Endodermal cell (in vitro differentiated cells): ENCODE data around the gene ZNF445. TPM values are rescaled to one million over a fixed set of nuclear protein-coding genes. Genes with fewer than 3 reads are reported as not detected.

ENCODE experiments used
- DNase-seq: peaks from one replicate; pipeline ENCODE4 v3.0.0-alpha.2; 2017
- H3K27ac ChIP-seq: 2 replicates; pipeline ENCODE4 v1.5.1; 2013; ENCODE audit warnings: mild to moderate bottlenecking, low read depth, low read length, moderate library complexity
- H3K27me3 ChIP-seq: 2 replicates; pipeline ENCODE4 v1.6.1; 2013; ENCODE audit warnings: mild to moderate bottlenecking, low read length, moderate library complexity; ENCODE audit not compliant: insufficient read depth, control insufficient read depth, poor library complexity, severe bottlenecking
- H3K36me3 ChIP-seq: 2 replicates; pipeline ENCODE4 v1.7.0; 2013; ENCODE audit warnings: mild to moderate bottlenecking, low read length, moderate library complexity; ENCODE audit not compliant: control insufficient read depth, insufficient read depth
- H3K4me1 ChIP-seq: one replicate; pipeline ENCODE4 v1.7.0; 2013; ENCODE audit warnings: low read length; ENCODE audit not compliant: control insufficient read depth, insufficient read depth
- H3K4me3 ChIP-seq: 2 replicates; pipeline ENCODE4 v1.5.1; 2013; ENCODE audit warnings: mild to moderate bottlenecking, low read length, moderate library complexity
- H3K9ac ChIP-seq: 2 replicates; pipeline ENCODE4 v1.6.1; 2013; ENCODE audit warnings: mild to moderate bottlenecking, low read length, moderate library complexity; ENCODE audit not compliant: poor library complexity, severe bottlenecking; ENCODE audit errors: extremely low read depth
- H3K9me3 ChIP-seq: 2 replicates; pipeline ENCODE4 v1.6.1; 2013; ENCODE audit warnings: mild to moderate bottlenecking, low read length, moderate library complexity; ENCODE audit not compliant: control insufficient read depth
- H3K27ac Mint-ChIP-seq: 2 replicates; pipeline ENCODE4 v1.8.0; 2020; ENCODE audit warnings: mixed read lengths
- H3K27me3 Mint-ChIP-seq: 2 replicates; pipeline ENCODE4 v1.8.0; 2021; ENCODE audit warnings: mild to moderate bottlenecking, mixed read lengths; ENCODE audit not compliant: insufficient read depth
- H3K36me3 Mint-ChIP-seq: 2 replicates; pipeline ENCODE4 v1.8.0; 2020; ENCODE audit warnings: low read depth, mixed read lengths
- H3K4me1 Mint-ChIP-seq: 2 replicates; pipeline ENCODE4 v1.8.0; 2020; ENCODE audit warnings: mixed read lengths
- H3K4me3 Mint-ChIP-seq: 2 replicates; pipeline ENCODE4 v1.8.0; 2020; ENCODE audit warnings: mild to moderate bottlenecking, moderate library complexity, mixed read lengths
- H3K9me3 Mint-ChIP-seq: 2 replicates; pipeline ENCODE4 v1.8.0; 2020; ENCODE audit warnings: mild to moderate bottlenecking, mixed read lengths
- WGBS, 2 experiments: methylation state at CpG; one replicate each; pipeline versions ENCODE4 v1.1.5 to v1.1.7; 2013; ENCODE audit warnings: missing lambda C conversion rate in 2 of 2, mixed read lengths in 1 of 2; ENCODE audit not compliant: insufficient coverage in 1 of 2, insufficient read length in 1 of 2; 5-methylcytosine and 5-hydroxymethylcytosine counted together
- total RNA-seq, 2 donors: library from RNA; stranded (reverse); fragmentation: NEBNext Ultra II Directional in 1 of 2; extraction: Animal tissue kit (Norgen Biotek cat#: 25700) in 1 of 2; gene quantifications; 2 replicates in 1 of 2; 3 replicates in 1 of 2; pipeline ENCODE4 v1.2.1, GENCODE V29; 2021
- TF ChIP-seq, protein P1 (sequence below): fragments of 200-600 bp; sonication (generic); conservative IDR thresholded peaks from 2 replicates; pipeline ENCODE4 v1.5.0; 2021; ENCODE audit warnings: antibody characterized with exemption, mild to moderate bottlenecking

The ZNF445 gene
- total RNA-seq, 2 donors from 2014 or later, result 35.4 to 56.9 TPM

DNA sequence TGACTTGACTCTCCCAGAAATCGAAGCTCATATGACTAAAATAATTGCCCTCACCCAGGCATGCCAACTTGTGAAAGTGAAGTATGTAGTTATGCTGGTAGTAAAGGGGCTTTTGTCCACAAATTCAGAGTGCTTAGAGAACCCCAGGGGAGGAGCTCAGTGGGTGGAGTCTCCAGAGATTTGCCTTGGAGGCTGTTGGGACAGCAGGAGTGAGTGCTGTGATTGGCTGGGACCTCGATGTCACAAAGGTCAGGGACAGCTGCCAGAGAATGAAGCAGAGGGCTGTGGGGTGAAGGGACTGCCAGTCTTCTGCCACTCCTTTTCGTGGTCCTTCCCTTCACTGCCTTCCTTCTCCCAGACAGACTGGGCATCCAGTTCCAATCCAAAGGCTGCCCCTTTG lies 49.8 kb downstream of the ZNF445 start:
- no peak overlapping the region for H3K9ac ChIP-seq
- no peaks in the 10 kb centered on the region for H3K36me3 ChIP-seq
- no peak overlapping the region for H3K4me3 ChIP-seq
- TF ChIP-seq, protein P1, sequence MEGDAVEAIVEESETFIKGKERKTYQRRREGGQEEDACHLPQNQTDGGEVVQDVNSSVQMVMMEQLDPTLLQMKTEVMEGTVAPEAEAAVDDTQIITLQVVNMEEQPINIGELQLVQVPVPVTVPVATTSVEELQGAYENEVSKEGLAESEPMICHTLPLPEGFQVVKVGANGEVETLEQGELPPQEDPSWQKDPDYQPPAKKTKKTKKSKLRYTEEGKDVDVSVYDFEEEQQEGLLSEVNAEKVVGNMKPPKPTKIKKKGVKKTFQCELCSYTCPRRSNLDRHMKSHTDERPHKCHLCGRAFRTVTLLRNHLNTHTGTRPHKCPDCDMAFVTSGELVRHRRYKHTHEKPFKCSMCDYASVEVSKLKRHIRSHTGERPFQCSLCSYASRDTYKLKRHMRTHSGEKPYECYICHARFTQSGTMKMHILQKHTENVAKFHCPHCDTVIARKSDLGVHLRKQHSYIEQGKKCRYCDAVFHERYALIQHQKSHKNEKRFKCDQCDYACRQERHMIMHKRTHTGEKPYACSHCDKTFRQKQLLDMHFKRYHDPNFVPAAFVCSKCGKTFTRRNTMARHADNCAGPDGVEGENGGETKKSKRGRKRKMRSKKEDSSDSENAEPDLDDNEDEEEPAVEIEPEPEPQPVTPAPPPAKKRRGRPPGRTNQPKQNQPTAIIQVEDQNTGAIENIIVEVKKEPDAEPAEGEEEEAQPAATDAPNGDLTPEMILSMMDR, result no peak
- no peaks in the 10 kb centered on the region for H3K9me3 ChIP-seq
- no peaks in the 10 kb centered on the region for H3K4me1 ChIP-seq
- Mint-ChIP-seq H3K27ac (no peak overlapping the region), H3K9me3 (no peaks in the 10 kb centered on the region), H3K4me3 (no peak overlapping the region), H3K36me3 (no peaks in the 10 kb centered on the region), H3K27me3 (no peaks in the 10 kb centered on the region), H3K4me1 (peaks cover under 1% of the 10 kb centered on the region)
- H3K27me3 ChIP-seq, result no peaks in the 10 kb centered on the region
- 86 to 100% methylated on average over 2 to 3 of the region's 3 CpGs for WGBS, 2 experiments
- DNase-seq, result peak; percentile 61
- H3K27ac ChIP-seq, result no peak overlapping the region

DNA sequence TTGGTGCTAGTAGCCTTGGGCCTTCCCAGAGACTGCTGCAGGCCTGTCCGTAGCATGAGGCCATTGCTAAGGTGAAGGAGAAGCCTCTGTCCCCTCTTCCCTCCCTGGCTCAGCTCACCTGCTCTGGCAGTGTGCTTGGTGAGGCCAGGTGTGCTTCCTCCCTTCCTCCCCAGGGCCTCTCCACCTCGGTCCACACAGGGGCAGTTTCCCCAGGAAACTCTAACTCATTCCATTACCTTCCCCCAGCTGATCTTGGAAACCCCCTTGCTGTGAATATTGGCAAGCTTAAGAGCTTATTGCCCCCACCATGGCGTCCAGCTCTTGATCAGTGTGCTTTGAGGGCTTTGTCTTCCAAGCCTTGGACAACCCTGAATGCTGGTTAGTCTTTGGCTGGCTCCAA lies 52.7 kb downstream of the ZNF445 start:
- H3K4me1 Mint-ChIP-seq, result peaks cover 4% of the 10 kb centered on the region
- H3K27me3 Mint-ChIP-seq, result no peaks in the 10 kb centered on the region
- no peaks in the 10 kb centered on the region for H3K36me3 Mint-ChIP-seq
- H3K4me3 Mint-ChIP-seq, result no peak overlapping the region
- Histone ChIP-seq H3K27ac (no peak overlapping the region), H3K36me3 (no peaks in the 10 kb centered on the region), H3K9ac (no peak overlapping the region), H3K4me3 (no peak overlapping the region), H3K9me3 (no peaks in the 10 kb centered on the region), H3K4me1 (no peaks in the 10 kb centered on the region), H3K27me3 (no peaks in the 10 kb centered on the region)
- no peak overlapping the region for H3K27ac Mint-ChIP-seq
- TF ChIP-seq, protein P1, result no peak
- DNase-seq, result no peak
- 83 to 90% methylated on average over 2 to 3 of the region's 3 CpGs for WGBS, 2 experiments
- H3K9me3 Mint-ChIP-seq, result no peaks in the 10 kb centered on the region

DNA sequence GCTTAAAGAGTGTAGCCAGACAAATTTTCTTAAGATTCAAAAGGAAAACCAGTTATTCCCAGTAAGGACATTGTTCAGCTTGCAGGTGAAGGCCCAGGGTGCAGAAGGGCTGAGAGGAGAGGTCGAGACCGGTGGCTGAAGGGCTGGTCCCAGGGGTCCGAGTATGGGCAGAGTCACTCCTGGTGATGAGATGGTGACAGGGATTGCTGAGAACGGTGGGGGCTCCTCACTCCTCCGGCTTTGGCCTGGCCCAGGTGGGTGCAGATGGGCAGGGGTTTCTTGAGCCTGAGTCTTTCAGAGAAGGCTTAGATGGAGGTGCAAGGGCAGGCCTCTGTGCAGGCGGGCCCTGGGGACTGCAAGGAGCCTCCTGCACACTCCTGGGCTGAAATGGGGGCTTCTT lies 56.2 kb downstream of the ZNF445 start:
- Histone ChIP-seq H3K9ac (no peak overlapping the region), H3K36me3 (no peaks in the 10 kb centered on the region), H3K27me3 (no peaks in the 10 kb centered on the region), H3K4me1 (no peaks in the 10 kb centered on the region), H3K4me3 (no peak overlapping the region), H3K9me3 (no peaks in the 10 kb centered on the region), H3K27ac (no peak overlapping the region)
- no peak overlapping the region for H3K4me3 Mint-ChIP-seq
- peaks cover 4% of the 10 kb centered on the region for H3K9me3 Mint-ChIP-seq
- DNase-seq, result peak; percentile 29
- H3K36me3 Mint-ChIP-seq, result no peaks in the 10 kb centered on the region
- H3K27ac Mint-ChIP-seq, result no peak overlapping the region
- H3K27me3 Mint-ChIP-seq, result no peaks in the 10 kb centered on the region
- 85 to 89% methylated on average over 2 to 6 of the region's 6 CpGs for WGBS, 2 experiments
- TF ChIP-seq, protein P1, result no peak
- H3K4me1 Mint-ChIP-seq, result peaks cover 4% of the 10 kb centered on the region
